ENCODE data around the gene KCND2. TPM values are rescaled to one million over a fixed set of nuclear protein-coding genes. Genes with fewer than 3 reads are reported as not detected.

Gene KCND2
- total and polyA plus RNA-seq, 2 of the 8 experiments (the other 6 are each of a cell fraction or from before 2014, with no cell fraction given): 4.6 to 7.7 TPM

DNA sequence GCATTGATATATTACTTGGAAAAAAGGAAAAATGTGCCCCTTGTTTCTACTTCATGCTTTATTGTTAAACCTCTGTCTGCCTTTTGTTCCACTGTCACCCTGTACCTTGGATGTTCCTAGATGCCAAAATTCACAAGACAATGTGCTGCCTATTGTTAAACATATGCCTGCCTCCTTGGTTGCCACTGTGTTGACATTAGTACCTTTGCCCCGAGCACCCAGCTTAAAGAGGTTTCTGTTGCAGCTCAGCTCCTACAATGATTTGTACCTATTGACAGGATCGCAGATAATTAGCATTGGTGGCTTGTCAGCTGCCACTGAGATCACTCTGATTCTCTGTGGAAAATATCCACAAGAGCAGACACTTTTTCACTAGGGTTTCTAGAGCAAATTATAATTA is 188.0 kb downstream of the KCND2 start:
- 39% methylated on average over 2 of the region's 2 CpGs; no CpG with 5 or more reads in 1 of the 2 experiments for WGBS, 2 experiments (ENCODE audit: extremely low coverage in 1 of 2, insufficient coverage in 1 of 2, insufficient read length in 1 of 2, insufficient replicate concordance in 2 of 2, low coverage in 1 of 2, low lambda C conversion rate in 2 of 2, missing lambda C conversion rate in 1 of 2)
- Histone ChIP-seq H3K36me3 (ENCODE audit: control insufficient read depth in 2 of 4, insufficient read depth in 4 of 4, low read length in 3 of 4) (peaks cover 0 to 5% (median 1%) of the 10 kb centered on the region in 4 experiments; a peak in 1 of 8 replicates), H2BK120ac (replicated peaks; ENCODE audit: low read depth, low read length) (no peak overlapping the region), H3K27ac (ENCODE audit: low read depth, low read length) (no peak overlapping the region), H2BK20ac (ENCODE audit: low read length) (no peak overlapping the region), H3K79me2 (ENCODE audit: control insufficient read depth in 1 of 2, insufficient read depth in 2 of 2, low read length in 2 of 2) (no peaks in the 10 kb centered on the region), H3K9ac (replicated peaks in 1 of 4; ENCODE audit: extremely low read depth in 1 of 4, low read depth in 3 of 4, low read length in 3 of 4) (no peak overlapping the region), H4K5ac (ENCODE audit: insufficient read length, low read depth, low read length) (no peak overlapping the region), H3K23me2 (ENCODE audit: low read depth, low read length) (no peaks in the 10 kb centered on the region), H2BK15ac (ENCODE audit: low read length) (no peak overlapping the region), H3K4ac (replicated peaks; ENCODE audit: insufficient read length, low read depth, low read length) (no peak overlapping the region), H4K91ac (replicated peaks; ENCODE audit: insufficient read length, low read length) (no peak overlapping the region), H2BK5ac (ENCODE audit: low read depth, low read length) (no peak overlapping the region), H3K4me3 (ENCODE audit: extremely low read depth in 1 of 4, insufficient read depth in 2 of 4, low read depth in 3 of 4, low read length in 4 of 4) (no peak overlapping the region; a peak in 1 of 8 replicates), H2BK12ac (ENCODE audit: low read depth, low read length) (no peak overlapping the region), H2AFZ (ENCODE audit: low read length) (no peak overlapping the region), H3K56ac (replicated peaks; ENCODE audit: insufficient read length, low read depth, low read length) (no peak overlapping the region), H2AK5ac (ENCODE audit: low read depth, low read length) (no peak overlapping the region), H3K9me3 (ENCODE audit: insufficient read depth in 2 of 2, low read depth in 1 of 2, low read length in 1 of 2) (peaks cover 16 to 17% of the 10 kb centered on the region in 2 experiments), H4K8ac (ENCODE audit: extremely low read depth, insufficient read depth, low read length) (no peak overlapping the region), H3K14ac (ENCODE audit: insufficient read length) (no peak overlapping the region), H3K4me1 (replicated peaks in 1 of 4; ENCODE audit: control insufficient read depth in 3 of 4, insufficient read depth in 4 of 4, low read length in 3 of 4) (peaks cover 0 to 10% (median 3%) of the 10 kb centered on the region in 4 experiments; a peak in 4 of 7 replicates), H3K4me2 (ENCODE audit: insufficient read depth in 1 of 2, low read depth in 2 of 2, low read length in 2 of 2) (peak overlapping the region; percentile 12 to 34; a peak in 3 of 4 replicates), H3K27me3 (replicated peaks in 1 of 4; ENCODE audit: control insufficient read depth in 3 of 4, extremely low read depth in 1 of 4, insufficient read depth in 3 of 4, low read length in 3 of 4) (no peaks in the 10 kb centered on the region), H3K23ac (ENCODE audit: insufficient read length) (no peak overlapping the region), H3K79me1 (ENCODE audit: low read depth, low read length) (no peaks in the 10 kb centered on the region), H4K20me1 (replicated peaks in 1 of 2; ENCODE audit: control insufficient read depth in 1 of 2, insufficient read depth in 2 of 2, low read length in 2 of 2) (no peaks in the 10 kb centered on the region), H3K18ac (ENCODE audit: extremely low read depth, low read length) (no peak overlapping the region)
- no peak for DNase-seq (ENCODE audit: low read depth in 1 of 2, low spot score in 2 of 2)
- ChIA-PET POLR2A (ENCODE audit: partially characterized antibody) (interaction anchor here (1.0 kb wide), 1 partner anchor 25 kb away, joined by 3 read pairs; no protein-coding TSS in a partner anchor), CTCF (ENCODE audit: partially characterized antibody) (no interaction called here)
- peak; percentile 63 for FAIRE-seq
- TF ChIP-seq JUND (IDR thresholded peaks at IDR 0.05; ENCODE audit: low read length): no peak
- no peak for TF ChIP-seq SP2 (IDR thresholded peaks at IDR 0.05; ENCODE audit: low read length)
- TF ChIP-seq EGR1 (IDR thresholded peaks at IDR 0.05; ENCODE audit: borderline replicate concordance, low read depth, low read length): no peak
